SIG-M5 treated with dmso at 0.1 percent for 504 hours (cell line): ENCODE results near the gene LMO7.
"Not testable (repeated sequence)": the region's sequence is repeated elsewhere in the genome, so short reads cannot be mapped to it uniquely, and the experiment has no call there.

Experiments used
- DNase-seq: peaks from one replicate; lab custom pipeline; 2025; ENCODE audit not compliant: unreplicated experiment; lab: John Stamatoyannopoulos, UW

Gene LMO7

DNA sequence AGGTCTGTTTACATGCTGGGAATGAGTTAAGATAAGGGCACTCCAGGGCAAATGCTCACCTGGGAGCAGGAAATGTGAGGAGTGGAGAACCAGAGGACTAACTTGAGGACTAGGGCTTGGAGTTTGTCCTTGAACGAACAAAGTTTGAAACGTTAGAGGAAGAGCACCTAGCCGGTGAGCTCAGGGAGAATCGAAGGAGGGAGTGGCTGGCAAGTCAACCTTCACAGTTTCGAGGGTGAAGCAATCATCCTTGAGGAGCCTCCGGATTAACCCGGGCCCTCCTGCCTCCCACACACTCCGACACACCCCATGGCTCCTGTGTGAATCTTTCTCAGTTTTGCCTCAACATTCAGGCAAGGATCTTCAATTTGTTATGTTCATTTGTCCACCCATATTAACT lies 58.6 kb downstream of the LMO7 start:
- no peak for DNase-seq

DNA sequence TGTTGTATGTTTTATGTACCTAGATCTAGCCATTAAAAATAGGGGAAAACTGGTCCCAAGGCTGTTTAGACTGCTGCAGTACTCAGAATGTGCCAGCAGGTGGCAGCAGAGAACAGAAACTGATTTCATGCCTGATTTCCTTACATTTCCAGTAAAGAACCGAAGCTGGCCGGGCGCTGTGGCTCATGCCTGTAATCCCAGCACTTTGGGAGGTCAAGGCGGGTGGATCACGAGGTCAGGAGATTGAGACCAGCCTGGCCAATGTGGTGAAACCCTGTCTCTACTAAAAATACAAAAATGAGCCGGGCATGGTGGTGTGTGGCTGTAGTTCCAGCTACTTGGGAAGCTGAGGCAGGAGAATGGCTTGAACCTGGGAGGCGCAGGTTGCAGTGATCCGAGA lies 59.8 kb downstream of the LMO7 start:
- peak; percentile 78 for DNase-seq

DNA sequence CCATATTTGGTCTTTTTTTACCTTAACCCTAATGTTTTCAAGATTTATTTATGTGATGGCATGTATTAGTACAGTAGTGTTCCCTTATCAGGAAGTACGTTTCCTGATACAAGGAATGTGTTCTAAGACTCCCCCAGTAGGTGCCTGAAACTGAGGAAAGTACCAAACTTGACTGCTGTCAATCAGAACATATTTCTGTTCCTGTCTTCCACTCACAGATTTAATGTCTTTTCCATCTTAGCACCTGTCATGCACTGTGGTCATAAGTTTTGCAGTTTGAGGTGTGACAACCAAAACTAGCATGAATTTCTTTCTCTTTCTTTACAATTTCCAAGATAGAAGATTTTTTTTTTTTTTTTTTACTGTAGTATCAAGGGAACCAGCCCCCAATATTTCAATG lies 62.9 kb downstream of the LMO7 start:
- no peak for DNase-seq

DNA sequence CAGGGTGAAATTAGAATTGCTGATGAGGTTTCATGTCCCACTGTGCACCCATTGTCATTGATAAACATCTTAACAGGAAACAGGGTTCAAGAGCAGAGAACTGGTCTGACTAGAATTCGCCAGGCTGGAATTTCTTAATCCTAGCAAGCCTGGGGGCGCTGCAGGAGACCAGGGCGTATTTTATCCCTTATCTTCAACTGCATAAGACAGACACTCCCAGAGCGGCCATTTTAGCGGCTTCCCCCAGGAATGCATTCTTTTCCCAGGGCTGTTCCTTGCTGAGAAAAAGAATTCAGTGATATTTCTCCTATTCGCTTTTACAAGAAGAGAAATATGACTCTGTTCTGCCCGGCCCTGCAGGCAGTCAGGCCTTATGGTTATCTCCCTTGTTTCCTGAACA lies 63.6 kb downstream of the LMO7 start:
- DNase-seq: not testable (repeated sequence)

DNA sequence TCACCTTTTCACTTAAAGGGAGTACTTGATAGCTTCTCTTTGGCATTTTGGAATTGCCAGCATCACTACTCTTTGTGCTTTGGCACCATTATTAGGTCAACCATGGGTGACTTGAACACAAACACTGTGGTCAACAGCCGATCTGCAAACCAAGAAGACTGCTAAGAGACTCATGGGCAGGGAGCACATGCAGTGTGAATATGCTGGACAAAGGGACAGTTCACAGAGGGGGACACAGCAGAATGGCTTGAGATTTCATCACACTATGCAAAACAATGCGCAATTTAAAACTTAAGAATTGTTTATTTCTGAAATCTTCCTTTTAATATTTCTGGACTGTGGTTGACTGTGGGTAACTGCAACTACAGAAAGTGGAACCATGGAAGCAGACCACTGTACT lies 64.4 kb downstream of the LMO7 start:
- no peak for DNase-seq

DNA sequence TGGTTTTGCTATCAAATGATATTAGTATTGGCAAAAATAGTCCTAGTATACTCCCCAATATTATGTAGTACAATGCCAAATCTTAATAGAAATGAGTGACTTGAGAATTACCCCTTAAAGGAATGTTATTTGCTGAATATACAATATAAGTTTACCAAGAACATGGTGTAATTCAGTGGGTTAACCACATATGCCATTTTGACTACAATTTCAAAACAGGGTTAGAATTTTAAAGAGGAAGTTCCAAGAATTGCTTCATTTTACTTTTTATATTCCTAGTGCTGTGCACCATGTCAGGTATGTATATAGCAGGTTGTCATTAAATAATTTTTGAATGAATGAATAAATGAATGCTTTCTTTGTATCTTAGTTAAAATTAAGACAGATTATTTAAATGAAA lies 66.3 kb downstream of the LMO7 start:
- peak; percentile 91 for DNase-seq

DNA sequence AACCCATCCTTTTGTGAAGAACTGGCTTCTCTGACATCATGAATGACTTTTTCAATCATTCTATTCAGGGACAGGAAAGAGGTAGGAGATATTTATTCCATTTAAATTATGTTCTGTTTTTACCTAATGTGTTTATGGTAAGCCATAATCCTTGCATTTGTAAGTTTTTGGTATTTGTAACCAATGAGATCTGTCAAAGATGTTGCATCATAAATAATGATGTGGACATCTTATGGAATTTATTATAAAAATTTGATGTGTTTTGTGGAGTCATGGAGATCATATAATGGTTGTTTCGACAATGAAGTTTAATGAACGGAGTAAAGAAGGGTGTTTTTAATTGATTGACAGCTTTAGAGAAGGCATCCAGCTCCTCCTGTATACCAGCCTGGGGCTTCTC lies 67.6 kb downstream of the LMO7 start:
- DNase-seq: no peak

DNA sequence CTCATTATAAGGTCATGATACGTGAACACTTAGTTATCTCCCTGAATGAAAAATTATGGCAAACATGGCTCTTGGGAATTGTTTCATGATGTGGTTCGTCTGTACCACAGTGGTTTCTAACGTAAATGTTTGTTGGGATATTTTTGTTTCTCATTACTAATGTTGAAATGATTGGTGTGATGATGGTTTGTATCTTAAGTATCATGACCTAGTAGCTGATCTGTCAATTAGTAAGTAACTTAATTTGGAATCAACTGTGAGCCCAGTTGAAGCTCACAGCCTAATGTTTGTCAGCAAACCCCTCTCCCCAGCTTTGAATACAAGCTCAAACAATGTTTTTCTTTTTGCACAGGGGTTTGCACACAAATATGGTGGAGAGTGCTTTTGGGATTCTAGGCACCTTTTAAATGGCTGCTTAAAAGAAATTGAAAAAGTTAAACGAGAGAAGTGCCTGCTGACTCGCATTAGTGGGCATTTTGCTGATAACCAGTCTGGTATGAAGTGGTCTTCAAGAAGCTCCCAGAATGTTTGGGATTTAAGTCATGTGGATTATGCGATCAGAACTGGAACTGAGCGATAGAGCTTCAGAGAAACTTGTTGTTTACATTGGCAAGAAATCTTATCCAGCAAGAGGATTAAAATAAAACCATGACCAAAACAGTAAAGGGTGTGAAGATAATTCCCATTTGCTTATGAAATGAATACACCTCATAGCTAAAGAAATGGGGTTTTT lies 68.2 kb downstream of the LMO7 start:
- no peak for DNase-seq

DNA sequence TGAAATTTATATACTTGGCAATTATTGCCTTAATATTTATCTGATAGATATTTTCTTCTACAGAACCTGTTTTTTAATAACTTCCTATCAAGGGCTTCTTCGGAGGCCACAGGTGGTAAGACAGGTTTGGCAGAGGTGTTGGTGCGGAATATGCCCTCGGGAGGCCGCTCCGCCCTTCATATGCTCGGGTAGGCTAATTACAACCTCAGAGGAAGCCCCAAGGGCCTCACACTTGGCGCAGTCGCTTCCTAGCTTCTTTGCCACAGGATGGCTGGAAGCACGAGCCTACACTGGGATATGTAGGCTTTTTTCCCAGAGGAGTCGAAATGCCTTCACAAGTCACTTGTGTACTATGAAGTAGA lies 68.8 kb downstream of the LMO7 start:
- no peak for DNase-seq

DNA sequence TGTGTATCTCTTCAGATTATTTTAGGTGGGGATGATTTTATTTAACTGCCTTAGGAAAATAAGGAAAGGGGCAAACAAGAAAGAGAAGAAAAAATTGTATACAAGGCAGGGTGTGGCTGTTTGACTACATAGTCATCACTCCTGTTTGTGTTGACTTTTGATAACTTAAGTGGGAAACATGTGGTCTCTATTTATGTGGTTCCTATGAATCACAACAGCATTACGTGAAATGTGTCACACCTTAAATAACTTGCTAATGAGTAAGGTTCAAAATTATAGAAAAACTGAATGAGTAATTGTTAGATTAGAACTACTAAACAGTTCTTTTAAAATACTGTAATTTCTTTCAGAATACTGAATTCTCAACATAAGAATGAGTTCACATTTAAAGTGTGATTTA lies 69.3 kb downstream of the LMO7 start:
- DNase-seq: no peak

DNA sequence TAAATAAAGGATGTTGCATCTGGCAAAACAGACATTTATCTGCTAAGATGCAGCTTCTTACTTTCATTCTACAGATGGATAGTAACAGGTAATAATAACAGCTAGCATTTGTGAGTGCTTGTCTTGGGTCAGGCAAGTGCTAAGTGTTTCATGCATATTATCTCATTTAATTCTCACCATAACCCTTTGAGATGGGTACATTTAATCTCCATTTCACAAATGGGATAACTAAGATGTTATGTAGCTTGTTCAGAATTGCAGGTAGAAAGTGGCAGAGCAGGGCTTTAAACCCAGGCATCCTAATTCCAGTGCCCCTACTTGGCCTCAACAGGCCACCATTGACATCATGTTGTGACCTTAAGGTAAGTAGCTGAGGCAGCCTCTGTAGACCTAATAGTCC lies 69.8 kb downstream of the LMO7 start:
- DNase-seq: no peak

DNA sequence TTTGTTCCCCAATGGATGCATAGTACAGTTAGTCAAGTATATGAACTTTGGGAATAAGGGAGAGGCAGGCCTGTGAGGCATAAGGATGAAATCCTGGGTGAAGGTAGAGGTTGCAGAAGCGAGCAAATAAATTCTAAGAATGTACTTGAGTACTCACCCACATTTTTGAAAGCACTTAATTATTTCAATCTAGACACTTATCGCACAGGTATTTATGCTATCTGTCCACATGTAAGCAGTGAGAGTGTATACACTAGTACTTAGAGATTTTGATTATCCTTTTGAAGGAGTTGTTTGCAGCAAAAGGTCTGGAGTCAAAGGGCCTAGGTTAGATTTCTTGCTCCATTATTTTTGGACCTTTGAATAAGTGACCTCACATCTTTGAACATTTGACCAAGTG lies 77.7 kb downstream of the LMO7 start:
- no peak for DNase-seq

DNA sequence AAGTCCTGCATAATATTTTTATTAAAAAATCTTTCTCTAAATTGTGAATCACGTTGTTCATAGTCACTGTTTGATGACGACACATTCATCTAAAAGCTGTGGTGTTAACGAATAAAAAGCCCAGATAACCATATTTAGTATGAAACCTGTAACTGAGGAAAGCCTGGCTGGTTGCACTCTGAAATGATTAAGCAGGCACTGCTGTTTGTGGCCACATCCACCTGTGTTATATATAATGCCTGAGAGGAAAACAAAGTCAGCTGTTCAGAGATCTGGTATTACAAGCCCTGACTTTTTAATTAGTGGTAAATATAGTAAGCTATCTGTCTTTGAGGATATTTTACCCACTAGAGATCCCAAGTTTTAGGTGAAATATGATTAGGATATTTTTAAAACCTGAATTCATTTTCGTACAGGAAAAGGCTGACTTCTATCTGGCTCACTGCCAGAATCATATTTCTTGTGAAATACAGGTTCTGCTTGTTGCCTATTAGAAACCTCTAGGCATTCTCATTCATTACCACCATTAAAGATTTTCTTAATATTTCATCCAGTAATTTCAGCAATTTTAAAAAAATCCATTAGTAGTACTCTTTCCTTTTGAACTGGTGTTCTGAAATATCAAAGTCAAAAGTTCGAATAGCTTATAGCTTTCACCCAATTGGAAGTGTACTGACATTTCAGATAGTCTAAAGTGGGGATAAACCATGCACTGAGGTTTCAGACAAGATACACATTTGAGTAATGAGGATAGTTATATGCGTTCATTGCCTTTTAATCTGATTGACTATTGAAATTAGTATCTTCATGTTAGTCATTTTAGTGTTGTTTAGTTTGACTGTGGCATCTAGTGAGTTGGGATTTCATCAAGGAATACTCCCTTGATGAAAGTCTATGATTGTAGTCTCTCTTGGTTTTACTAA lies 79.7 kb downstream of the LMO7 start:
- DNase-seq: no peak

DNA sequence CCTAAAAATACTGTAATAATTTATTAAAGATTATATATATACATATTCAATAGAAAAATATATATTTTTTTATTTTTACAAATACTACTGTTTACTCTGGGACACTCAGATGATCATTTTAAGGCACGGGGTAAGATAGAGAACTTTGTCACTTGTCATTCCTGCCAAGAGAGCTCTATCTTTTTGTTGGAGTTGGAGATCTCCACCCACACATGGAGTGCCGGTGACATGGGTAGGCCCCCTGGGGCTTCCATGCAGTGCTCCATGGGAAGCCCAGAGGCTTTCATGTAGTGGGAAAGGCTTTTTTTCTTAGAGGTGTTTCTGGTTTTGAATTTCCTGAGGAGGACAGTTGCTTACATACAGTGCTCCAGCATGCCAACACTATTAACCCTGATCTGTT lies 81.4 kb downstream of the LMO7 start:
- no peak for DNase-seq

DNA sequence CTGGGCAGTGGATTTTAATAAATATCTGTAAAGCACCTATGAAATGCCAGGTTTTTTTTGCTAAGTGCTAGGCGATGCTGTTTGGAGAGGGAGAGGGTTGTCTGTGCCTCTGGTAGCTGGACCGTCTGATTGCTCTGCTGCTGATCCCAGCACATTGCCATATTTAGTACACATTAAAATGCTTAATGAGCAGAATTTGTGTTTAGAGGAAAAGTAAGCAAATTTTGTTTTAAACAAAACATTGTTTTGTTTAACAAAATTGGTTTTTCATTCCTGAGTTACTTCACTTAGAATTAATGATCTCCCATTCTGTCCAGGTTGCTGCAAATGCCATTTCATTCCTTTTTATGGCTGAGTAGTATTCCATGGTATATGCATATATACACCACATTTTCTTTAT lies 85.2 kb downstream of the LMO7 start:
- DNase-seq: no peak

DNA sequence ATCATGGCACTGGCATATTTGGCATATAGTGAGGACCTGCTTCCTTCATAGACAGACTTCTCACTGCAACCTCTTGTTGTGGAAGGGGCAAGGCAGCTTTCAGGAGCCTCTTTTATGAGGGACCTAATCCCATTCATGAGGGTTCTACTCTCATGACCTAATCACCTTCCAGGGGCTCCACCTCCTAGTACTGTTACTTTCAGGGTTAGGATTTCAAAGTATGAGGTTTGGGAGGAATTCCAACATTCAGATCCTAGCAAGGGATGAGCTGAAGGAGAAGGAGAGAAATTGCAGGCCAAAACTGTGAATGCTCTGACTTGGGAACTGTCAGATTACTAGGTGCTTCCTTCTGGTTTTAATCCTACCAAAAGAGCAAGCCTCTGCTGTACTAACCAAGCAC lies 87.8 kb downstream of the LMO7 start:
- DNase-seq: no peak

DNA sequence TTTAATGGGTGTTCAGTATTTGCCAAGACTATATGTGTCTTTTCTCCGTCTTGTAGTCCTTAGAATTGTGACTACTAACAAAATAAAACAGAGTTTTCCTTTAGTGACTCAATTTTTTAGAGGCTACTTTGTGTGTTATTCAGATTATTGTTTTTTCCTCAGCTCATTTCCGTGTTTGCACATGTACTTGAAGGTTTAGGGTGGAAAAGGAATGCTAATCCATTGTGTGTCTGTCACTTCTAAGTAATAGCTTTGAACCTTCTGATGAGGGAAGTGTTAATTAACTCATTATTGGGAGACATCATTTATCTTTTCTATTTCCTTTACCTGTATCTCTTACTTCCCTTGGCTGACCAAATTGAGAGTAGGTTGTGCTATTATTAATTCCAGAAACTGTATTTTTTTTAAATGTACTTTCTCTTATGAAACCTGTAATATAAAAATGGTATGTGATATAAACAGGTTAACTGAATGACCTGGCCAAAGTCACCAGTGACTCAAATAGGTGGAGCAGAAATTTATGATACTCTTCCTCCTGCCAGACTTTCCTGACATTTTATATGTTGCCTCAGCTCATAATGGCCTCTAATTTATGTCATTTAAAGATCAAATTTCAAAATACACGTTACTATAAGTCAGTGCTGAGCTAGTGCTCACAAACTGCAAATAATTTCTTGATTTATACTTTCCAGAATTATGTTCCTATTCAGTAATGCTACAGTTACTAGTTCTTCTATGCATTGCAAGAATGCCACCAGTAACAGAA lies 88.8 kb downstream of the LMO7 start:
- DNase-seq: no peak

DNA sequence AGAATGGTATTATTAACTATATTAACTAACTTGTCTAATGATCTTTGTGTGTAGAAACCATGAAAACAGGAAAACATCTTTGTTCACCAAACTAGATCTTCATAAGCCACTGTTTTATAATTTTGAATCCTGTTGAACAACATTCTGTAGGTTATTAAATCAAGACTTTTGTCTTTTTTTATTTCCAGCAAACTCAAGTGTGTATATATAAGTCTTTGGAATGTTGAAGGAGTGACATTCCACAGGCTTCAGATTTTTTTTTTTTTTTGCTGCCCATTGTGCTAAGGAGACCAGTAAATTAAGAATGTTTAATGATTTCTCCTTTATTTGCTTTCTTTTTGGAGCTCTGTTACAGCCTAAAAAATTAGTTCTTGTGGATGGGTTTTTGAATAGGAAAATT lies 89.6 kb downstream of the LMO7 start:
- no peak for DNase-seq

DNA sequence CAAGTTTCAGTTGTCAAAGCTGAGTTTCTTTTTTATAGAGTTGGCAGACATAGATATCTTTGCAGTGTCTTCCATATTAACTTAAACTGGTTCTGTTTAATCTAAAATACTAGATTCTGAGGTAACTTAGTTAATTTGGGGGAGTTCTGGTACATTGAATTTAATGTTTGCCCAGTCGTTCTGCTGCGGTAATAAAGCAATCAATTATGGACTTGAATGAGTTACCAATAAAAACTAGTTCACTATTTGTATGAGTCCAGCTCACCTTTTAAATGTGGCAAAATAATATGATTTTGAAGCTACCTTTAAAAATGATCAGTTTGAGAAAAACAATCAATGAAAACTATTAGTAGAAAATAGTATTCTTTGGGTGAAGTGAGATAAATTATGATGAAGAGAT lies 90.2 kb downstream of the LMO7 start:
- DNase-seq: no peak

DNA sequence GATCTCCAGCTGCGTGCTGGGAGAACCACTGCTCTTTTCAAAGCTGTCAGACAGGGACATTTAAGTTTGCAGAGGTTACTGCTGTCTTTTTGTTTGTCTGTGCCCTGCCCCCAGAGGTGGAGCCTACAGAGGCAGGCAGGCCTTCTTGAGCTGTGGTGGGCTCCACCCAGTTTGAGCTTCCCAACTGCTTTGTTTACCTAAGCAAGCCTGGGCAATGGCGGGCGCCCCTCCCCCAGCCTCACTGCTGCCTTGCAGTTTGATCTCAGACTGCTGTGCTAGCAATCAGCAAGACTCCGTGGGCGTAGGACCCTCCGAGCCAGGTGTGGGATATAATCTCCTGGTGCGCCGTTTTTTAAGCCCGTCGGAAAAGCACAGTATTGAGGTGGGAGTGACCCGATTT lies 97.0 kb downstream of the LMO7 start:
- DNase-seq: not testable (repeated sequence)

DNA sequence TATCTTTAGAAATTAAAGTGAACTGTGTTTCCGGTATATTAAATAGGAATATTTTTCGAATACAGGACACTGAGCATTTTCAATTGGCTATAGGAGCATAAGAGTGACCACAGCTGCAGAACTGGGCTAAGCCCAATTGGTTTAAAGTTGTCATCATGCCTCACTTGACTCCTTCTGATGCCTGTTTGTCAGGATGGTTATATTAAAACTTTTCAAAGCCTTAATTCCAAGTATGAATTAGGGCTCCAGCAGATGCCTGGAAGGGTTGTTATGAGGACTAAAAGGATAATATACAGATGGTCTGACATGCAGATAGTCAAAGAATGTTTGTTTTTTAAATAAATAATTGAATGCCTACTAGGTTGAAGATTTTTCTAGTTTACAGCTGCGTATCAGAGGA lies 100.0 kb downstream of the LMO7 start:
- no peak for DNase-seq

DNA sequence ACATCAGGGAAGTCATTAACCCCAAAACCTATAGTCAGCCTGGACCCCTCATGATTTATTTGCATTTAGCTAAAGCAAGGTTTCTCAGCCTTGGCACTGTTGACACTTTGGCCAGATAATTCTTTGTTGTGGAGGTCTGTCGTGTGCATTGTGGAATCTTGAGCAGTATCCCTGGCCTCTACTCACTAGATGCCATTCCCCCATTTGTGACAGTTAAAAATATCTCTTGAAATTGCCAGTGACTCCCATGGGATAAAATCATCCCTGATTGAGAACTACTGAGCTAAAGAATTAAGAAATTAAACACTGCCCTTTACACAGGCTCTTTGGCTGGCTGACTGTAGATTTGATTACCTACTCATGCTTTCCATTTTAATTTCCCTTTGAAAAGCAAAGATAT lies 102.7 kb downstream of the LMO7 start:
- DNase-seq: no peak
